Measurements from ENCODE around the gene GPR151. TPM values are rescaled to one million over a fixed set of nuclear protein-coding genes. Genes with fewer than 3 reads are reported as not detected.

Gene GPR151
- total RNA-seq (2014; rRNA removed) (not detected in 2 replicates), Bru-seq, nascent RNA (not detected), BruChase-seq, experiment 1, labeled RNA remaining after a 6-hour chase (not detected), BruChase-seq, experiment 2, labeled RNA remaining after a 2-hour chase (not detected)
- long read RNA-seq, result 0 reads

DNA sequence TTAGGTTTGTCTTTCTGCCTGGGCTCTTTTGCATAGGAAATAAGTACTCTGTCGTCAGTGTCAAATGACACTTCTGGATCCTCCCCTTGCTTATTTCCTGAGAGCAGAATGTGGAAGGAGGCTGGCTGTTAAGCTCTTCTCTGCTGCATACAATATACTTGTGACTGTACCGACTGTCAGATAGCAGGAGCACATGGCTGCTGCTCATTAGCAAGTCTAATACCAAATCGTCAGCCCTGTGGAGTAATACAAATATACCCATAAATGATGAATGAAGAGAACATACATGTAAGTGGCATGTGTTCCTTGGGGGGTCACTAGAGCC is at the start of gene GPR151:
GPR151 (minus strand) TSS at position 40 of the 325 bp plus-strand sequence. CDS start 77 bp downstream, outside the sequence.
- H4K20me1 ChIP-seq (ENCODE audit: low read length), result no peaks in the 10 kb centered on the region
- no peak within 1 kb of the TSS for H3K4me3 ChIP-seq (ENCODE audit: low read length)
- H3K4me1 ChIP-seq (ENCODE audit: insufficient read depth, low read length), result peaks cover 3% of the 10 kb centered on the region; the same call in 1 of the 2 replicates
- H3K27me3 ChIP-seq (ENCODE audit: low read length), result no peaks in the 10 kb centered on the region
- H3K4me2 ChIP-seq (ENCODE audit: low read length), result no peak within 1 kb of the TSS
- H3K9me3 ChIP-seq (ENCODE audit: low read length), result no peaks in the 10 kb centered on the region
- TF ChIP-seq, protein P1, sequence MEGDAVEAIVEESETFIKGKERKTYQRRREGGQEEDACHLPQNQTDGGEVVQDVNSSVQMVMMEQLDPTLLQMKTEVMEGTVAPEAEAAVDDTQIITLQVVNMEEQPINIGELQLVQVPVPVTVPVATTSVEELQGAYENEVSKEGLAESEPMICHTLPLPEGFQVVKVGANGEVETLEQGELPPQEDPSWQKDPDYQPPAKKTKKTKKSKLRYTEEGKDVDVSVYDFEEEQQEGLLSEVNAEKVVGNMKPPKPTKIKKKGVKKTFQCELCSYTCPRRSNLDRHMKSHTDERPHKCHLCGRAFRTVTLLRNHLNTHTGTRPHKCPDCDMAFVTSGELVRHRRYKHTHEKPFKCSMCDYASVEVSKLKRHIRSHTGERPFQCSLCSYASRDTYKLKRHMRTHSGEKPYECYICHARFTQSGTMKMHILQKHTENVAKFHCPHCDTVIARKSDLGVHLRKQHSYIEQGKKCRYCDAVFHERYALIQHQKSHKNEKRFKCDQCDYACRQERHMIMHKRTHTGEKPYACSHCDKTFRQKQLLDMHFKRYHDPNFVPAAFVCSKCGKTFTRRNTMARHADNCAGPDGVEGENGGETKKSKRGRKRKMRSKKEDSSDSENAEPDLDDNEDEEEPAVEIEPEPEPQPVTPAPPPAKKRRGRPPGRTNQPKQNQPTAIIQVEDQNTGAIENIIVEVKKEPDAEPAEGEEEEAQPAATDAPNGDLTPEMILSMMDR (conservative IDR thresholded peaks at IDR 0.05; ENCODE audit: low read depth, low read length), result no peak
- no peak within 1 kb of the TSS for H3K27ac ChIP-seq (ENCODE audit: low read length)
- ChIA-PET CTCF (interaction anchor here (0.5 kb wide), 1 partner anchor 104 kb away, joined by 16 read pairs; no protein-coding TSS in a partner anchor), POLR2A (ENCODE audit: unreplicated experiment) (no interaction called here)
- no peak for DNase-seq
- peaks cover 18% of the 10 kb centered on the region; the same call in 1 of the 2 replicates for H3K36me3 ChIP-seq (ENCODE audit: low read depth, low read length)
- no peak within 1 kb of the TSS for H2AFZ ChIP-seq (ENCODE audit: low read length)
- intact Hi-C loops (cut with micrococcal nuclease), result no loop called here
- ATAC-seq, result peak; percentile 25; the same call in 1 of the 2 replicates
- no peaks in the 10 kb centered on the region for H3F3A ChIP-seq (ENCODE audit: low read length, unreplicated experiment)
- no peak within 1 kb of the TSS for H3K9ac ChIP-seq (ENCODE audit: low read length)
- BruUV-seq (replicated peaks), result no TSS peak
- H3K9me2 ChIP-seq (replicated peaks; ENCODE audit: low read length), result no peaks in the 10 kb centered on the region
- no peaks in the 10 kb centered on the region for H3K79me2 ChIP-seq (ENCODE audit: low read length)

DNA sequence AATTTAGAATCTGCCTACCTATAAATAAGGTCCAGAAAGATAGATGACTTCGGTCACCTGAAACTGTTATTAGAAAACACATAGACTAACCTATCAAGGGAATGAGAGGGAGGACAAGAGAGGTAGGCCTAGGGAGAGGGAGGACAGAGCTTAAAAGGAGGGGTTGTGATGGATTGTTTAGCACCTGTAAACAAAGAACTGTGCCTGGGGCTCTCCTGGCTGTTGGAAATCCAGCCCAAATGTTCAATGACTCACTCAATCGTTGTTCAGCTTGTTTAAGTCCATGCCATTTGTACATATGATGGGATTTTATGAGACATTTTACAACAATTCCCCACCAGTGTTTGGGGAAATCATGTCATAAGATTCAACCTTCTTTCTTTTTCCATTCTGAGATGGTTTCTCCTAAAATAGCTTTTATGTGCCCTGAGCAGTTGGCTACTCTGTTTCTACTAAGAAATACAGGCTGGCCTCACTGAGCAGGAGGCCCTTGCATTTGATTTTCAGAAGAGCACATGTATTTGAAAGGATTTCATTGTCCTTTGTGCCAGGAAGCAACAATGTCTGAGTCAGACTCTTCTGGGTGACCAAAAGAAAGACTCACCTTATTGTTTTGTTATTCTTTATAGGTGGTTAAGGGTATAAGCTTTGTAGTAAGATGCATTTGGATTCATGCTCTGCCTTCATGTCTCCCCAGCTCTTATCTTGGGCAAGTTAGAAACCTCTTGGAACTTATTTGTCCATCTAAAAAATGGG is 48.2 kb upstream of the GPR151 start:
- Histone ChIP-seq H3K4me1 (ENCODE audit: insufficient read depth, low read length) (peaks cover 22% of the 10 kb centered on the region), H4K20me1 (ENCODE audit: low read length) (no peaks in the 10 kb centered on the region), H3K9ac (ENCODE audit: low read length) (no peak overlapping the region), H2AFZ (ENCODE audit: low read length) (peak overlapping the region; percentile 52), H3K36me3 (ENCODE audit: low read depth, low read length) (no peaks in the 10 kb centered on the region), H3K79me2 (ENCODE audit: low read length) (no peaks in the 10 kb centered on the region), H3K27me3 (ENCODE audit: low read length) (no peaks in the 10 kb centered on the region), H3K4me3 (ENCODE audit: low read length) (no peak overlapping the region), H3K9me2 (replicated peaks; ENCODE audit: low read length) (no peaks in the 10 kb centered on the region), H3K4me2 (ENCODE audit: low read length) (peak overlapping the region; percentile 8; the same call in 1 of the 2 replicates), H3K9me3 (ENCODE audit: low read length) (no peaks in the 10 kb centered on the region), H3K27ac (ENCODE audit: low read length) (peak overlapping the region; percentile 80), H3F3A (ENCODE audit: low read length, unreplicated experiment) (no peaks in the 10 kb centered on the region)
- POLR2A ChIA-PET (ENCODE audit: unreplicated experiment), result no interaction called here
- intact Hi-C loops (cut with micrococcal nuclease), result loop anchor here (2.0 kb wide), 1 partner anchor 21 kb away; no protein-coding TSS in a partner anchor
- CTCF ChIA-PET, result no interaction called here
- DNase-seq, result peak; percentile 90
- TF ChIP-seq, protein P1 (conservative IDR thresholded peaks at IDR 0.05; ENCODE audit: low read depth, low read length), result no peak
- TF ChIP-seq EZH2phosphoT487 (IDR thresholded peaks at IDR 0.05; ENCODE audit: borderline replicate concordance, low read length), result no peak
- BruUV-seq (replicated peaks), result no TSS peak
- ATAC-seq, result peak; percentile 74

- no peak overlapping the region for H3K27ac ChIP-seq (ENCODE audit: low read length)
- peaks cover 22% of the 10 kb centered on the region for H3K4me1 ChIP-seq (ENCODE audit: insufficient read depth, low read length)
- ChIA-PET POLR2A (ENCODE audit: unreplicated experiment) (interaction anchor here (0.5 kb wide), 1 partner anchor 10 kb away, joined by 38 read pairs; no protein-coding TSS in a partner anchor), CTCF (no interaction called here)
- no peak overlapping the region for H3K4me3 ChIP-seq (ENCODE audit: low read length)
- no peak overlapping the region for H3K9ac ChIP-seq (ENCODE audit: low read length)
- H3K27me3 ChIP-seq (ENCODE audit: low read length), result no peaks in the 10 kb centered on the region
- ATAC-seq (no peak), DNase-seq (no peak)
- intact Hi-C loops (cut with micrococcal nuclease), result no loop called here
- no peak overlapping the region for H3K4me2 ChIP-seq (ENCODE audit: low read length)
- no peaks in the 10 kb centered on the region for H4K20me1 ChIP-seq (ENCODE audit: low read length)
- H3F3A ChIP-seq (ENCODE audit: low read length, unreplicated experiment), result no peaks in the 10 kb centered on the region
- TF ChIP-seq EZH2phosphoT487 (IDR thresholded peaks at IDR 0.05; ENCODE audit: borderline replicate concordance, low read length) (no peak), EZH2 (IDR thresholded peaks at IDR 0.05; ENCODE audit: low read length, unreplicated experiment) (no peak)
- TF ChIP-seq, protein P1 (conservative IDR thresholded peaks at IDR 0.05; ENCODE audit: low read depth, low read length), result no peak
- H3K9me2 ChIP-seq (replicated peaks; ENCODE audit: low read length), result no peaks in the 10 kb centered on the region
- no TSS peak for BruUV-seq (replicated peaks)
- H3K36me3 ChIP-seq (ENCODE audit: low read depth, low read length), result no peaks in the 10 kb centered on the region
- H3K79me2 ChIP-seq (ENCODE audit: low read length), result no peaks in the 10 kb centered on the region
- H2AFZ ChIP-seq (ENCODE audit: low read length), result no peak overlapping the region
- H3K9me3 ChIP-seq (ENCODE audit: low read length), result no peaks in the 10 kb centered on the region
These were observed 46.5 kb upstream of the GPR151 start for GRCh38 chr5:146562461-146562860.

Measured in PC-3 (cell line).